Tibial nerve (tissue), 4 donors: ENCODE results near the gene FAM124A.

Experiments
- EP300 ChIP-seq, 2 donors: sonication (generic); formaldehyde crosslinking; IDR thresholded peaks; one replicate each; pipeline ENCODE4 v1.6.1; 2017; ENCODE audit warnings: antibody characterized with exemption in 2 of 2, mild to moderate bottlenecking in 1 of 2
- POLR2A ChIP-seq, 2 donors: fragments of 450-650 bp; IDR thresholded peaks; one replicate each; pipeline ENCODE4 v1.6.1; 2017; ENCODE audit warnings: antibody characterized with exemption in 2 of 2, mild to moderate bottlenecking in 2 of 2, moderate library complexity in 2 of 2
- TF ChIP-seq, protein P1 (sequence below), 5 experiments: fragments of 200-600 bp in 3 of 5; fragments of 450-650 bp in 2 of 5; sonication (generic) in 3 of 5; IDR thresholded peaks; one replicate each; pipeline ENCODE4 v1.5.1; 2016 to 2019; ENCODE audit warnings: antibody characterized with exemption in 5 of 5, mild to moderate bottlenecking in 3 of 5, moderate library complexity in 2 of 5

- TF ChIP-seq, protein P1, sequence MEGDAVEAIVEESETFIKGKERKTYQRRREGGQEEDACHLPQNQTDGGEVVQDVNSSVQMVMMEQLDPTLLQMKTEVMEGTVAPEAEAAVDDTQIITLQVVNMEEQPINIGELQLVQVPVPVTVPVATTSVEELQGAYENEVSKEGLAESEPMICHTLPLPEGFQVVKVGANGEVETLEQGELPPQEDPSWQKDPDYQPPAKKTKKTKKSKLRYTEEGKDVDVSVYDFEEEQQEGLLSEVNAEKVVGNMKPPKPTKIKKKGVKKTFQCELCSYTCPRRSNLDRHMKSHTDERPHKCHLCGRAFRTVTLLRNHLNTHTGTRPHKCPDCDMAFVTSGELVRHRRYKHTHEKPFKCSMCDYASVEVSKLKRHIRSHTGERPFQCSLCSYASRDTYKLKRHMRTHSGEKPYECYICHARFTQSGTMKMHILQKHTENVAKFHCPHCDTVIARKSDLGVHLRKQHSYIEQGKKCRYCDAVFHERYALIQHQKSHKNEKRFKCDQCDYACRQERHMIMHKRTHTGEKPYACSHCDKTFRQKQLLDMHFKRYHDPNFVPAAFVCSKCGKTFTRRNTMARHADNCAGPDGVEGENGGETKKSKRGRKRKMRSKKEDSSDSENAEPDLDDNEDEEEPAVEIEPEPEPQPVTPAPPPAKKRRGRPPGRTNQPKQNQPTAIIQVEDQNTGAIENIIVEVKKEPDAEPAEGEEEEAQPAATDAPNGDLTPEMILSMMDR (IDR thresholded peaks at IDR 0.05), result peak; percentile 85 to 91 (median 87)
- TF ChIP-seq POLR2A (IDR thresholded peaks at IDR 0.05) (no peak), EP300 (IDR thresholded peaks at IDR 0.05) (peak in 1 of 2 donors; percentile 31)
These were observed 64.2 kb downstream of the FAM124A start for GRCh38 chr13:51286135-51287002.
